Measurements from ENCODE around the gene TMC3.

DNA sequence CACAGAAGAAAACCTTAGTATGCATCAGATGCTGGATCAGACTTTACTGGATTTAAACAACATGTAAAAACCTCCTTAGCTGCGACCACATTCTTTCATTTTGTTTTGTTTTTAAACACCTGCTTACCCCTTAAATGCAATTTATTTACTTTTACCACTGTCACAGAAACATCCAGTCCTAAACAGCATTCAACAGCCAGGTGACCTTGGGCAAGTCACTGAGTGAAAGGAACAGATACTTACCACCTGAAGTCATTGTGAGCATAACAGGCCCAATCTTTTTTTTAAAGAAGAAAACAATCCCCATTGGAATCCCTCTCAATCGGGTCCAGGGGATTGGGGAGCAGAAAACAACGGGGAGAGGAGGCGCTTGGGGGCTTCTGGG is 50.5 kb downstream of the TMC3 start:
- TF ChIP-seq, protein P1, sequence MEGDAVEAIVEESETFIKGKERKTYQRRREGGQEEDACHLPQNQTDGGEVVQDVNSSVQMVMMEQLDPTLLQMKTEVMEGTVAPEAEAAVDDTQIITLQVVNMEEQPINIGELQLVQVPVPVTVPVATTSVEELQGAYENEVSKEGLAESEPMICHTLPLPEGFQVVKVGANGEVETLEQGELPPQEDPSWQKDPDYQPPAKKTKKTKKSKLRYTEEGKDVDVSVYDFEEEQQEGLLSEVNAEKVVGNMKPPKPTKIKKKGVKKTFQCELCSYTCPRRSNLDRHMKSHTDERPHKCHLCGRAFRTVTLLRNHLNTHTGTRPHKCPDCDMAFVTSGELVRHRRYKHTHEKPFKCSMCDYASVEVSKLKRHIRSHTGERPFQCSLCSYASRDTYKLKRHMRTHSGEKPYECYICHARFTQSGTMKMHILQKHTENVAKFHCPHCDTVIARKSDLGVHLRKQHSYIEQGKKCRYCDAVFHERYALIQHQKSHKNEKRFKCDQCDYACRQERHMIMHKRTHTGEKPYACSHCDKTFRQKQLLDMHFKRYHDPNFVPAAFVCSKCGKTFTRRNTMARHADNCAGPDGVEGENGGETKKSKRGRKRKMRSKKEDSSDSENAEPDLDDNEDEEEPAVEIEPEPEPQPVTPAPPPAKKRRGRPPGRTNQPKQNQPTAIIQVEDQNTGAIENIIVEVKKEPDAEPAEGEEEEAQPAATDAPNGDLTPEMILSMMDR (IDR thresholded peaks at IDR 0.05) = no peak
- no peak for TF ChIP-seq POLR2A (IDR thresholded peaks at IDR 0.05)

Data from adrenal gland (tissue), 5 donors.